GM21367 (cell line): ENCODE measurements around the gene NOMO2.
"Not testable (repeated sequence)": the region's sequence is repeated elsewhere in the genome, so short reads cannot be mapped to it uniquely, and the experiment has no call there.

Source experiments
- ATAC-seq: cut with Tn5 transposase; IDR thresholded peaks from one replicate; pipeline ENCODE4 v1.9.1; 2021; ENCODE audit not compliant: unreplicated experiment

NOMO2 gene

DNA sequence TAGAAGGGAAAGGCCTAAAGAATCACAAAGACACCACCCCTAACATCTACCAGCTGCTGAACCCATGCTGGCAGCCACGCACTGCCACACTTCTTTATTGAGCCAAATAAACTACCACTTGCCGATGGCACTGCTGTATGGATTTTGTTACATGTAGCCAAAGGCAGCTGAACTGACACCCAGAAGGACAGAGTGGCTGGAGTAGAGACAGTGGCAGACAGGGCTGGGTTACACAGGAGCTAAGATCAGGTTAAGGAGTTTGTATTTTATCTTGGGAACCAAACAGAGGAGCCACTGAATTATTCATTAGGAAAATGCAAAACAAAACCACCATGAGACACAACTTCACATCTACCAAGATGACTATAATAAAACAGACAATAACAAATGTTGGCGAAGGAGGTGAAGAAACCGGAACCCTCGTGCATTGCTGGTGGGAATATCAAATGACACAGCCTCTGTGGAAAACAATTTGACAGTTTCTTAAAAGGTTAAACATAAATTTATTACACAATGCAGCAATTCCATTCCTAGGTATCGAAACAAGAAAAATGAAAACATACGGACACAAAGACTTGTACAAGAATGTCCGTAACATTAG, 35.9 kb downstream of the NOMO2 start:
- not testable (repeated sequence) for ATAC-seq

DNA sequence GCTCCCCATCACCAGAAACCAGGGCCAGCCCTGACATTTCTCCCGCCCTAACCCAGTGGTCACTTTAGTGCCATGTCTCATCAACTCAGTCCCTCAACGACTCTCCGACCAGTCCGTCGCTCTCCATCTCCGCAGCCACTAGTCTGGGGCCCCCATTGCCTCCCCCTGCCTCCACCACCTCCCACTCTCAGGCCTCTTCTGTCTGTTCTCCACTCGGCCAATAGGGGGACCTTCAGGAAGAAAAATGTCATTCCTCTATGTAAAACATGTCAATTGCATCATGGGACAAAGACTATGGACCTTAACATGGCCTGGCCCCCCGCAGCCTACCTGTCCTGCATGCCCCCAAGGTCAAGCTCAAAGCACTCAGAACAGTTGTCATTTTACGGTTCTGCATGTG, 39.3 kb downstream of the NOMO2 start:
- ATAC-seq = not testable (repeated sequence)

GRCh38 chr16:18521445-18522181, 40.3 kb downstream of the NOMO2 start:
- not testable (repeated sequence) for ATAC-seq

DNA sequence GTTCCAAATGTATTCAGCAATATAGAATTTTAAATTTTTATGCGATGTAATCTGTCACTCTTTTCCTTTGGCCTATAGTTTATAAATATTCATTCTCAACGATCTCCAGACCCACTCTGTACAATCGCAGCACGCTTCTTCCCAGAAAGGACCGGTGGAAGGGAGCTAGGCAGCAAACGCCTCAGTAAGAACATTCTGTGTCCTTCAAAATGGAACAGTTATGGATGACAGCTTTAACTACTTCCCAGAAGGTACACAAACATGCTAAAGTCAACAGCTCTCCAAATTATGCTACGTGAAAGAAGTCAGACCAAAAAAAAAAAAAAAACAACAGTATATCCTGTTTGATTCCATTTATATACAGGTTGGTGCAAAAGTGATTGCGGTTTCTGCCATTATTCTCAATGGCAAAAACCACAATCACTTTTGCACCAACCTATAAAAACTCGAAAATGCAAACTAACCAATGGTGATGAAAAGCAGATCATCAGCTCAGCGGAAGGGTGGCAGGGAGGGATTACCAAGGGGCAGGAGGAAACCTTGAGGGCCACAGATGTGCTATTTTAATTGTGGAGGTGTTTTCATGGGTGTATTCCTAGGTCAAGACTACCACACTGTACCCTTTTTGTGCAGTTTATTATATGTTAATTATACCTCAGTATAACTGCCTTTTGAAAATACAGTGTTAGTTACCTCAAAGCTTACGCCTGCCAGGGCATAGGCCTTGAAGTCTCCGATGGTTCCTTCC, 43.2 kb downstream of the NOMO2 start:
- not testable (repeated sequence) for ATAC-seq

GRCh38 chr16:18498430-18498829, 63.5 kb downstream of the NOMO2 start:
- ATAC-seq = not testable (repeated sequence)

GRCh38 chr16:18497032-18497431, 64.9 kb downstream of the NOMO2 start:
- ATAC-seq = not testable (repeated sequence)

DNA sequence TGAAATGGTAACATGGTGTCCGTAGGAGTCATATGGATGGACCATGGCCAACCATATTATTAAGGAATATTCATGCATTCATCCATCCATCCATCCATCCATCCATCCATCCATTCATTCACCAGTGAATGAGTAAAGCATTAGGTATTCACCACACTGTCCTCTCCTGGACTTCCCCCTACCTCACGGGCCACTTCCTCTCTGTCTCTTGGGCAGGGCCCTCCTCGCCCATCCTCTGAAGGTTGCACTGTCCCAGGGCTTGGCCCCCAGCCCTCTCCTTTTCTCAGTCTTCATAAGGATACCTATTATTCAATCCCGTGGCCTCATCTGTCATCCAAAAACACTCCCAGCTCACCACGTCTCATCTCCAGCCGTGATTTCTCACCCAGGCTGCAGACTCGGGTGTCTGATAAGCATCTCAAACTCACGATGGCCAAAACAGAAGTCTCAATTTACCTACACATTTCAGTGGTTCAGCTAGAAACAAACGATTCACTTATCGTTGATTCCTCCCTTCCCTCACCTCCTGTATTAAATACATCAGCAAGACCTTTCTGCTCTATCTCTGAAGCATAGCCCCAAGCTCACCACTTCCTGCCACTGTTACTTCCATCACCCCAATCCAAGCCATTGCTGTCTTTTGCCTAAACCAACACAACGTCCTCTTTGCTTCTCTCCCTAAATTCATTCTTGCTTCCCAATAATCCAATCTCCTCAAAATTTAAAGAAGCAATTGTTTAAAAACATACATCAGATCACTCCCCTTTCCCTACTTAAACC, 69.6 kb downstream of the NOMO2 start:
- not testable (repeated sequence) for ATAC-seq

- ATAC-seq = not testable (repeated sequence)
Measured at GRCh38 chr16:18436025-18436424, 125.9 kb downstream of the NOMO2 start.

- ATAC-seq = not testable (repeated sequence)
Measured at GRCh38 chr16:18415827-18416226, 146.1 kb downstream of the NOMO2 start.

DNA sequence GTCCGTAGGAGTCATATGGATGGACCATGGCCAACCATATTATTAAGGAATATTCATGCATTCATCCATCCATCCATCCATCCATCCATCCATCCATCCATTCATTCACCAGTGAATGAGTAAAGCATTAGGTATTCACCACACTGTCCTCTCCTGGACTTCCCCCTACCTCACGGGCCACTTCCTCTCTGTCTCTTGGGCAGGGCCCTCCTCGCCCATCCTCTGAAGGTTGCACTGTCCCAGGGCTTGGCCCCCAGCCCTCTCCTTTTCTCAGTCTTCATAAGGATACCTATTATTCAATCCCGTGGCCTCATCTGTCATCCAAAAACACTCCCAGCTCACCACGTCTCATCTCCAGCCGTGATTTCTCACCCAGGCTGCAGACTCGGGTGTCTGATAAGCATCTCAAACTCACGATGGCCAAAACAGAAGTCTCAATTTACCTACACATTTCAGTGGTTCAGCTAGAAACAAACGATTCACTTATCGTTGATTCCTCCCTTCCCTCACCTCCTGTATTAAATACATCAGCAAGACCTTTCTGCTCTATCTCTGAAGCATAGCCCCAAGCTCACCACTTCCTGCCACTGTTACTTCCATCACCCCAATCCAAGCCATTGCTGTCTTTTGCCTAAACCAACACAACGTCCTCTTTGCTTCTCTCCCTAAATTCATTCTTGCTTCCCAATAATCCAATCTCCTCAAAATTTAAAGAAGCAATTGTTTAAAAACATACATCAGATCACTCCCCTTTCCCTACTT, 152.2 kb downstream of the NOMO2 start:
- not testable (repeated sequence) for ATAC-seq

- not testable (repeated sequence) for ATAC-seq
Measured at GRCh38 chr16:18401851-18402657, 159.8 kb downstream of the NOMO2 start.

DNA sequence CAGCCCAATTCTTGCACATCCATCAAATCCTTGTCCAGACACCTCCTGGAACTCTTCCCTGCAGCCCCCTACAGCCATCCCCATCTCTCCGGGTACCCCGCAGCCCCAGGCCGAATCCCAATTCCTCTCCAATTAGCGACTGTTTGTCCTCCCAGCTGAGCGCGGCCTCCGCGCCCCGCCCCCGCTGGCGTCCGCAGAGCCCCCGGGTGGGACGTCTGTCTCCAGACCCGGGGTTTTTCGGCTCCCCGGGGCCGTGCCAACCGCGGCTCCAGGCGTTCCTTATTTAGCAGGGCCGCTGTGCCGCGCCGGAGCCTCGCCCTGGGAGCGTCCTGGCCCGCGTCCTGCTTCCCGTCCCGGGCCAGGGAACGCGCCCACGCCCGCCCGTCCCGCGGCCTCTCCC, 160.7 kb downstream of the NOMO2 start:
- not testable (repeated sequence) for ATAC-seq

DNA sequence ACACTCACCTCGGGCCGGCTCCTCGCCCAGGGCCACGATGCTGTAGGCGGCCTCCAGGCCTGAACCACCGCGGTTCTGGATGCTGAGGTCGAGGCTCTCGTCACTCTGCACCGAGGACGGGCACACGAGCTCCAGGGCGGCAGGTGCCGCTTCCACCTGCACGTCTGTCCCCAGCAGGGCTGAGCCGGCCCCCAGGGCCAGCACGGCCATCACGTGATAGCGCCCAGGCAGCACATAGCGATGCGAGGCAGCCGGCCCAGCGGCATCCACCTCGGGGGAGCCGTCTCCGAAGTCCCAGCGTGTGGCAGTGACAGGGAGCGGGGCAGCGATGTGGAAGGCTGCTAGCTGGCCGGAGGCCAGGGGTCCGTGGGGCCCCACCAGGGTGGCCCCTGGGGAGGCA, 167.5 kb downstream of the NOMO2 start:
- ATAC-seq = not testable (repeated sequence)

- ATAC-seq = not testable (repeated sequence)
Measured at GRCh38 chr16:18387767-18388166, 174.1 kb downstream of the NOMO2 start.

- not testable (repeated sequence) for ATAC-seq
Measured at GRCh38 chr16:18386517-18386916, 175.4 kb downstream of the NOMO2 start.

- ATAC-seq = not testable (repeated sequence)
Measured at GRCh38 chr16:18385285-18385684, 176.6 kb downstream of the NOMO2 start.

GRCh38 chr16:18384869-18385268, 177.0 kb downstream of the NOMO2 start:
- not testable (repeated sequence) for ATAC-seq

GRCh38 chr16:18384098-18384636, 177.7 kb downstream of the NOMO2 start:
- not testable (repeated sequence) for ATAC-seq

DNA sequence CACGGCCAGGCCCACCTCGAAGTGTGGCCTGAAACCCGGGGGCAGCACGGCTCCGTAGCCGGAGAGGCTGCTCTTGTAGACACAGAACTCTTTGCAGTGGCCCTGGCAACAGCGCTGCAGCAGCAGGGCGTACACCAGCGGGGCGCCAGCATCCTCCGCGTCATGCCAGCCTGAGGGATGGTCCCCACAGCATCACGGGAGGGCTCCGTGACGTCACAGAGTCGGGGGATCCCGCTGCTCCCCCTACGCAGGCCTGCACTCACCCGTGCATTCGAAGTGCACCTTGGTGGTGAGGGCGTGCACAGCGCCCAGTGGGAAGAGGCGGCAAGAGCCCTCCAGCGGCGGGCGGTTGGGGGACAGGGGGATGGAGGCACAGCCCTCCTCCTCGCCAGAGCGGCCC, 179.2 kb downstream of the NOMO2 start:
- not testable (repeated sequence) for ATAC-seq
